HepG2 (cell line): ENCODE data around the gene RAD9A. TPM values are rescaled to one million over a fixed set of nuclear protein-coding genes. Genes with fewer than 3 reads are reported as not detected.

Source experiments
- ARNTL ChIP-seq: sonication (generic); formaldehyde crosslinking; IDR thresholded peaks from 2 replicates; pipeline ENCODE4 v1.4.0; 2020; ENCODE audit warnings: mild to moderate bottlenecking, missing genetic modification reagents
- CHD4 ChIP-seq: fragments of 200-600 bp; sonication (generic); IDR thresholded peaks from 2 replicates; pipeline ENCODE4 v1.7.0; 2017; ENCODE audit warnings: mild to moderate bottlenecking, low read length, borderline replicate concordance
- HHEX ChIP-seq: IDR thresholded peaks from 2 replicates; pipeline ENCODE4 v1.6.1; 2016; ENCODE audit warnings: control low read depth
- MEF2D ChIP-seq: sonication (generic); formaldehyde crosslinking; IDR thresholded peaks from 2 replicates; pipeline ENCODE4 v1.5.1; 2020; ENCODE audit warnings: mild to moderate bottlenecking, missing genetic modification reagents
- MXD4 ChIP-seq: IDR thresholded peaks from 2 replicates; pipeline ENCODE4 v1.6.1; 2016; ENCODE audit warnings: mild to moderate bottlenecking, missing biosample characterization, missing genetic modification reagents
- POGZ ChIP-seq: sonication (generic); formaldehyde crosslinking; IDR thresholded peaks from 2 replicates; pipeline ENCODE4 v1.4.0; 2020; ENCODE audit warnings: mild to moderate bottlenecking, missing genetic modification reagents
- SUZ12 ChIP-seq: fragments of 150-350 bp; IDR thresholded peaks from 2 replicates; pipeline ENCODE4 v1.6.1; 2014; ENCODE audit warnings: low read depth, low read length
- ZBTB7A ChIP-seq: sonication (generic); formaldehyde crosslinking; IDR thresholded peaks from 2 replicates; pipeline ENCODE4 v1.8.0; 2022; ENCODE audit warnings: mild to moderate bottlenecking, missing genetic modification reagents
- ZKSCAN8 ChIP-seq: IDR thresholded peaks from 2 replicates; pipeline ENCODE4 v1.6.1; 2016; ENCODE audit warnings: borderline replicate concordance, missing genetic modification reagents, missing compliant biosample characterization
- ZNF136 ChIP-seq: sonication (generic); formaldehyde crosslinking; IDR thresholded peaks from 2 replicates; pipeline ENCODE4 v1.8.1; 2022; ENCODE audit warnings: low read depth, mild to moderate bottlenecking, moderate library complexity, missing genetic modification reagents
- ZNF224 ChIP-seq: sonication (generic); formaldehyde crosslinking; IDR thresholded peaks from 2 replicates; pipeline ENCODE4 v1.5.0; 2020; ENCODE audit warnings: mild to moderate bottlenecking, missing genetic modification reagents
- ZNF264 ChIP-seq: sonication (generic); formaldehyde crosslinking; IDR thresholded peaks from 2 replicates; pipeline ENCODE4 v1.4.0; 2020; ENCODE audit warnings: missing genetic modification reagents
- ZNF331 ChIP-seq: sonication (generic); formaldehyde crosslinking; IDR thresholded peaks from 2 replicates; pipeline ENCODE4 v1.4.0; 2020; ENCODE audit warnings: missing genetic modification reagents
- ZNF430 ChIP-seq: sonication (generic); formaldehyde crosslinking; IDR thresholded peaks from 2 replicates; pipeline ENCODE4 v1.9.0; 2021; ENCODE audit warnings: mild to moderate bottlenecking, missing genetic modification reagents
- ZNF543 ChIP-seq: sonication (generic); formaldehyde crosslinking; IDR thresholded peaks from 2 replicates; pipeline ENCODE4 v1.4.0; 2020; ENCODE audit warnings: mild to moderate bottlenecking, missing genetic modification reagents
- ZNF564 ChIP-seq: sonication (generic); formaldehyde crosslinking; IDR thresholded peaks from 2 replicates; pipeline ENCODE4 v1.8.1; 2023; ENCODE audit warnings: mild to moderate bottlenecking, missing genetic modification reagents
- ZNF660 ChIP-seq: sonication (generic); formaldehyde crosslinking; IDR thresholded peaks from 2 replicates; pipeline ENCODE4 v1.5.1; 2020; ENCODE audit warnings: mild to moderate bottlenecking, low read depth, missing genetic modification reagents, borderline replicate concordance
- ZNF761 ChIP-seq: sonication (generic); formaldehyde crosslinking; conservative IDR thresholded peaks from 2 replicates; pipeline ENCODE4 v1.4.0; 2020; ENCODE audit warnings: mild to moderate bottlenecking, missing genetic modification reagents
- ZSCAN30 ChIP-seq: sonication (generic); formaldehyde crosslinking; IDR thresholded peaks from 2 replicates; pipeline ENCODE4 v1.5.0; 2020; ENCODE audit warnings: mild to moderate bottlenecking, missing genetic modification reagents
- ZSCAN31 ChIP-seq: sonication (generic); formaldehyde crosslinking; IDR thresholded peaks from 2 replicates; pipeline ENCODE4 v1.5.0; 2020; ENCODE audit warnings: low read depth, mild to moderate bottlenecking, missing genetic modification reagents
- polyA plus RNA-seq, 8 experiments: library from polyadenylated mRNA; depleted of rRNA in 3 of 8; stranded (reverse) in 7 of 8; unstranded in 1 of 8; fragments of >200 nt; fragmentation: Illumina TruSeq in 4 of 8; extraction: Trizol in 4 of 8; gene quantifications; 2 replicates each; pipeline versions ENCODE4 v1.2.1 to v1.2.3, GENCODE V29; 2011 to 2016; ENCODE audit warnings: low read depth in 4 of 8, missing spikeins in 1 of 8, mixed read lengths in 1 of 8; ENCODE audit not compliant: insufficient read depth in 1 of 8
- total RNA-seq, 5 experiments: library from RNA; depleted of rRNA; stranded (reverse); fragments of >200 nt; fragmentation: Illumina TruSeq; extraction: Trizol; gene quantifications; 2 replicates each; pipeline ENCODE4 v1.2.3, GENCODE V29; 2016; ENCODE audit warnings: low read depth in 1 of 5
- TF ChIP-seq, protein P1 (sequence below): sonication (generic); formaldehyde crosslinking; IDR thresholded peaks from 2 replicates; pipeline ENCODE4 v1.4.0; 2020; ENCODE audit warnings: mild to moderate bottlenecking, missing genetic modification reagents
- TF ChIP-seq, protein P2 (sequence below): sonication (generic); formaldehyde crosslinking; IDR thresholded peaks from 2 replicates; pipeline ENCODE4 v1.4.0; 2020; ENCODE audit warnings: missing genetic modification reagents, borderline replicate concordance
- TF ChIP-seq, protein P3 (sequence below): IDR thresholded peaks from 2 replicates; pipeline ENCODE4 v1.6.1; 2018; ENCODE audit warnings: missing genetic modification reagents, mild to moderate bottlenecking, missing compliant biosample characterization
- TF ChIP-seq, protein P4 (sequence below): IDR thresholded peaks from 2 replicates; pipeline ENCODE4 v1.6.1; 2016; ENCODE audit warnings: low read depth, borderline replicate concordance
- TF ChIP-seq, protein P5 (sequence below): sonication (generic); formaldehyde crosslinking; IDR thresholded peaks from 2 replicates; pipeline ENCODE4 v1.4.0; 2020; ENCODE audit warnings: missing genetic modification reagents; ENCODE audit errors: not compliant biosample characterization
- TF ChIP-seq, protein P6 (sequence below): sonication (generic); formaldehyde crosslinking; IDR thresholded peaks from 2 replicates; pipeline ENCODE4 v1.5.1; 2020; ENCODE audit warnings: missing genetic modification reagents, mild to moderate bottlenecking, borderline replicate concordance

Gene RAD9A
- total and polyA plus RNA-seq, 2 of the 13 experiments (the other 11 are each of a cell fraction or from before 2014, with no cell fraction given): 10.1 to 15.7 TPM

DNA sequence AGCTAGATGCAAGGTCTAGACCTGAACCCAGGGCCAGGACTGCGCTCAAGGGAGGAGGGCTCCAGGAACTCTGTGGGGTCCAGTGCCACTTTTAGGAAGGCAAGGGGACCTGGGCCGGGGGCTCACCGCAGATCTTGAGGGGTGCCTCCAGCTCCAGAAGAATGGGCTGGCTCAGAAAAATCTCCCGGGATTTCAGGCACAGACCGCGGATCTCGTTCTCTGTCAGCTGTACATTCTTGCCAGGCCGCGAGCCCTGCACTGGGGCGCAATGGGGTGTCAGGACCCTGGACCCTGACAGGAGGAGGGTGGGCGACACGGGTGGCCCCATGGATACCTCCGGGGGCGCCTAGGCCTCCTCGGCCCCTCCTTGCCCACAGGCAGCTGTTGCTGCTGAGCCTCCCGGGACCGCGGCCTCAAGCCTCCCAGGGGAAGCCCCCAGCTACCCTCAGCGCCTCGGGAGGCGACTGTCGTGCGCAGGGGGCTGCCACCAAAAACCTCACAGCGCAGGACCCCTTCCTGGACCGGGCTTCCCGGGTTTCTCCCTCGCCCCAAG, 9.2 kb downstream of the RAD9A start (continued):
- TF ChIP-seq, protein P1, sequence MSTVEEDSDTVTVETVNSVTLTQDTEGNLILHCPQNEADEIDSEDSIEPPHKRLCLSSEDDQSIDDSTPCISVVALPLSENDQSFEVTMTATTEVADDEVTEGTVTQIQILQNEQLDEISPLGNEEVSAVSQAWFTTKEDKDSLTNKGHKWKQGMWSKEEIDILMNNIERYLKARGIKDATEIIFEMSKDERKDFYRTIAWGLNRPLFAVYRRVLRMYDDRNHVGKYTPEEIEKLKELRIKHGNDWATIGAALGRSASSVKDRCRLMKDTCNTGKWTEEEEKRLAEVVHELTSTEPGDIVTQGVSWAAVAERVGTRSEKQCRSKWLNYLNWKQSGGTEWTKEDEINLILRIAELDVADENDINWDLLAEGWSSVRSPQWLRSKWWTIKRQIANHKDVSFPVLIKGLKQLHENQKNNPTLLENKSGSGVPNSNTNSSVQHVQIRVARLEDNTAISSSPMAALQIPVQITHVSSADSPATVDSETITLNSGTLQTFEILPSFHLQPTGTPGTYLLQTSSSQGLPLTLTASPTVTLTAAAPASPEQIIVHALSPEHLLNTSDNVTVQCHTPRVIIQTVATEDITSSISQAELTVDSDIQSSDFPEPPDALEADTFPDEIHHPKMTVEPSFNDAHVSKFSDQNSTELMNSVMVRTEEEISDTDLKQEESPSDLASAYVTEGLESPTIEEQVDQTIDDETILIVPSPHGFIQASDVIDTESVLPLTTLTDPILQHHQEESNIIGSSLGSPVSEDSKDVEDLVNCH: no peak
- TF ChIP-seq, protein P2, sequence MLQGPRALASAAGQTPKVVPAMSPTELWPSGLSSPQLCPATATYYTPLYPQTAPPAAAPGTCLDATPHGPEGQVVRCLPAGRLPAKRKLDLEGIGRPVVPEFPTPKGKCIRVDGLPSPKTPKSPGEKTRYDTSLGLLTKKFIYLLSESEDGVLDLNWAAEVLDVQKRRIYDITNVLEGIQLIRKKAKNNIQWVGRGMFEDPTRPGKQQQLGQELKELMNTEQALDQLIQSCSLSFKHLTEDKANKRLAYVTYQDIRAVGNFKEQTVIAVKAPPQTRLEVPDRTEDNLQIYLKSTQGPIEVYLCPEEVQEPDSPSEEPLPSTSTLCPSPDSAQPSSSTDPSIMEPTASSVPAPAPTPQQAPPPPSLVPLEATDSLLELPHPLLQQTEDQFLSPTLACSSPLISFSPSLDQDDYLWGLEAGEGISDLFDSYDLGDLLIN (CRISPR knock-in tag): no peak
- TF ChIP-seq ZNF136 (CRISPR knock-in tag) (no peak), CHD4 (no peak), ZNF331 (no peak), SUZ12 (no peak), ZNF543 (CRISPR knock-in tag) (no peak), ZNF761 (no peak), ZKSCAN8 (no peak), ZBTB7A (CRISPR knock-in tag) (no peak), ZSCAN31 (CRISPR knock-in tag) (0 out of 2 replicates have a peak, but pooled peaks have one; percentile 20), HHEX (no peak), ARNTL (no peak), ZNF660 (CRISPR knock-in tag) (no peak), ZNF224 (no peak), ZNF430 (CRISPR knock-in tag) (no peak), MXD4 (CRISPR knock-in tag) (no peak), ZNF564 (CRISPR knock-in tag) (no peak), POGZ (CRISPR knock-in tag) (no peak; the same call in 1 of the 2 replicates), MEF2D (0 out of 2 replicates have a peak, but pooled peaks have one; percentile 15), ZSCAN30 (CRISPR knock-in tag) (no peak), ZNF264 (CRISPR knock-in tag) (no peak)
- TF ChIP-seq, protein P3, sequence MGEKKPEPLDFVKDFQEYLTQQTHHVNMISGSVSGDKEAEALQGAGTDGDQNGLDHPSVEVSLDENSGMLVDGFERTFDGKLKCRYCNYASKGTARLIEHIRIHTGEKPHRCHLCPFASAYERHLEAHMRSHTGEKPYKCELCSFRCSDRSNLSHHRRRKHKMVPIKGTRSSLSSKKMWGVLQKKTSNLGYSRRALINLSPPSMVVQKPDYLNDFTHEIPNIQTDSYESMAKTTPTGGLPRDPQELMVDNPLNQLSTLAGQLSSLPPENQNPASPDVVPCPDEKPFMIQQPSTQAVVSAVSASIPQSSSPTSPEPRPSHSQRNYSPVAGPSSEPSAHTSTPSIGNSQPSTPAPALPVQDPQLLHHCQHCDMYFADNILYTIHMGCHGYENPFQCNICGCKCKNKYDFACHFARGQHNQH (CRISPR knock-in tag): no peak
- TF ChIP-seq, protein P4, sequence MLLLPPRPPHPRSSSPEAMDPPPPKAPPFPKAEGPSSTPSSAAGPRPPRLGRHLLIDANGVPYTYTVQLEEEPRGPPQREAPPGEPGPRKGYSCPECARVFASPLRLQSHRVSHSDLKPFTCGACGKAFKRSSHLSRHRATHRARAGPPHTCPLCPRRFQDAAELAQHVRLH (CRISPR knock-in tag): 0 out of 2 replicates have a peak, but pooled peaks have one; percentile 54
- TF ChIP-seq, protein P5, sequence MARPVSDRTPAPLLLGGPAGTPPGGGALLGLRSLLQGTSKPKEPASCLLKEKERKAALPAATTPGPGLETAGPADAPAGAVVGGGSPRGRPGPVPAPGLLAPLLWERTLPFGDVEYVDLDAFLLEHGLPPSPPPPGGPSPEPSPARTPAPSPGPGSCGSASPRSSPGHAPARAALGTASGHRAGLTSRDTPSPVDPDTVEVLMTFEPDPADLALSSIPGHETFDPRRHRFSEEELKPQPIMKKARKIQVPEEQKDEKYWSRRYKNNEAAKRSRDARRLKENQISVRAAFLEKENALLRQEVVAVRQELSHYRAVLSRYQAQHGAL: no peak
- TF ChIP-seq, protein P6, sequence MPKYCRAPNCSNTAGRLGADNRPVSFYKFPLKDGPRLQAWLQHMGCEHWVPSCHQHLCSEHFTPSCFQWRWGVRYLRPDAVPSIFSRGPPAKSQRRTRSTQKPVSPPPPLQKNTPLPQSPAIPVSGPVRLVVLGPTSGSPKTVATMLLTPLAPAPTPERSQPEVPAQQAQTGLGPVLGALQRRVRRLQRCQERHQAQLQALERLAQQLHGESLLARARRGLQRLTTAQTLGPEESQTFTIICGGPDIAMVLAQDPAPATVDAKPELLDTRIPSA (CRISPR knock-in tag): no peak
